Measurements from ENCODE around the gene DUS2. TPM values are rescaled to one million over a fixed set of nuclear protein-coding genes. Genes with fewer than 3 reads are reported as not detected.
A peak's percentile ranks its signal among the peaks of the same experiment; 100 is the strongest.

The DUS2 gene
- total and polyA plus RNA-seq, 9 of the 15 experiments (the other 6 are each of a cell fraction or from before 2014, with no cell fraction given) = 5.8 to 22.5 (median 20.6) TPM

- Histone ChIP-seq H4K20me1 (replicated peaks; ENCODE audit: control insufficient read depth, insufficient read depth, low read length) (no peaks in the 10 kb centered on the region), H3K79me2 (ENCODE audit: control insufficient read depth, insufficient read depth, low read length) (no peaks in the 10 kb centered on the region), H3K27ac (ENCODE audit: extremely low read depth, low read depth, low read length) (peak overlapping the region; percentile 89; the same call in 1 of the 3 replicates), H3K4me3 (no peak overlapping the region), H3K36me3 (ENCODE audit: control insufficient read depth, insufficient read depth, low read length) (no peaks in the 10 kb centered on the region), H3K27me3 (ENCODE audit: control insufficient read depth in 2 of 2, insufficient read depth in 2 of 2, low read length in 2 of 2) (no peaks in the 10 kb centered on the region), H3K9ac (ENCODE audit: insufficient read depth in 1 of 2, low read depth in 2 of 2, low read length in 2 of 2) (peak overlapping the region; percentile 71 to 81; a peak in 3 of 4 replicates), H3K9me3 (replicated peaks; ENCODE audit: control insufficient read depth, insufficient read depth, low read depth, low read length) (no peaks in the 10 kb centered on the region), H3K9me1 (ENCODE audit: control insufficient read depth, insufficient read depth, low read length) (no peaks in the 10 kb centered on the region), H3K4me2 (ENCODE audit: insufficient read depth, low read length) (peak overlapping the region; percentile 62; the same call in 1 of the 2 replicates), H2AFZ (ENCODE audit: low read depth, low read length) (peak overlapping the region; percentile 91), H3K4me1 (replicated peaks in 1 of 2; ENCODE audit: control insufficient read depth in 2 of 2, insufficient read depth in 2 of 2, low read length in 2 of 2) (peaks cover 15 to 34% of the 10 kb centered on the region in 2 experiments)
- ChIA-PET CTCF (ENCODE audit: low intra/inter-chr PET ratio) (interaction anchor here (0.6 to 2.1 kb wide), 3 partner anchors 48 to 236 kb away, joined by 3 to 18 read pairs (median 16); no protein-coding TSS in a partner anchor), POLR2A (no interaction called here)
- FAIRE-seq = no peak
- ATAC-seq = no peak
- intact Hi-C loops (cut with micrococcal nuclease) (loop anchor here (1.0 kb wide), 2 partner anchors 48 to 237 kb away; no protein-coding TSS in a partner anchor), in situ Hi-C loops (cut with MboI) (loop anchor here (10.0 kb wide), 1 partner anchor 322 kb away; the partner anchor contains the start of genes PRMT7 and SLC7A6OS)
- no TSS peak for BruUV-seq (replicated peaks)
- DNase-seq (ENCODE audit: extremely low read depth in 1 of 4, low spot score in 3 of 4) = no peak
- WGBS (ENCODE audit: insufficient coverage, low coverage, missing lambda C conversion rate) = 69% methylated on average over 17 of the region's 20 CpGs
- TF ChIP-seq HES1 (IDR thresholded peaks at IDR 0.05; ENCODE audit: low read depth) (no peak), MLLT1 (IDR thresholded peaks at IDR 0.05) (0 out of 4 replicates have a peak, but pooled peaks of 1 of the 2 experiments have one; percentile 8), TFE3 (CRISPR knock-in tag; IDR thresholded peaks at IDR 0.05) (peak; percentile 45; the same call in 1 of the 2 replicates)
Observed at GRCh38 chr16:67992661-67993206, 30.4 kb upstream of the DUS2 start.
